Measurements from ENCODE around the gene CHKA. TPM values are rescaled to one million over a fixed set of nuclear protein-coding genes. Genes with fewer than 3 reads are reported as not detected.

The CHKA gene
- total RNA-seq, 1 donor from 2014 or later: 173 TPM

DNA sequence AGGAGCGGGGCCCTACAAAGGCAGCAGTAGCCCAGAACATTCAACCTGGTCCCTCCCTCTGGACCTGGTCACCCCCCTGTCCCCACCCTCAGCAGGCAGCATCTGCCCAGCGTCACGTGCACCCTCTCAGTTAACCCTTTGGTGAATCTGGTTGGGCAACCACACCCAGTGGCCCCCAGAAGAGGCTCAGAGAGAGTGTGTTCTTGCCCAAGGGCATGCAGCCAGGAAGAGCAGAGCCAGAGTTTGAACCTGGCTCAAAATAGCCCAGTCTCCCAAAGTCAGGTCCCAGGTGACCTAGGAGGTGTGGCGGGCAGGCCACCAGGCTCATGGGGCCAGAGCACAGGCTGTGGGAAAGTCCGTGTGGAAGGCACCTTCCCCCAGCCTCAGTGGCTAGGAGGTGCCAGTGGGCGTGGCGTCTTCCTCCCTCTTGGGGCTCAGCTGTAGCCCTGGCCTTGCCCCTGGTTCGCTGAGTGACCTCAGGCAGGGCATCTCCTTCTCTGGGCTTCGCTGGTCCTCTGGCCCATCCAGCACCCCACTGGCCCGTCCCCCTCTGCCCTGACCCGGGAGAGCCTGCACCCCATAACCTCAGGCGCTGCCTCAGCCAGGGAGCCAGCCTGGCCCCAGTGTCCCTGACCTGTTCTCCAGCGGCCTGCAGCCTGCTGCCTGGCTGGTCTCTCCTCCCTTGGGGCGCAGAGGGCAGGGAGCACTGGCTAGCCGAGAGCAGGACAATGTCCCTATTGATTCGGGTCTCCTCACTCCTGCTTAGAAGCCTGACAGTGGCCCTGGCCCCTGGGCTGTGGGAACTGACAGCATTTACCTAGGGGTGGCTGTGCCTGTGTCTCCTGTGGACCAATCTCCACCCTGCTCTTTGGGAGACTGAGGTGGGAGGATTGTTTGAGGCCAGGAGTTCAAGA lies 104.0 kb downstream of the CHKA start:
- TF ChIP-seq, protein P1, sequence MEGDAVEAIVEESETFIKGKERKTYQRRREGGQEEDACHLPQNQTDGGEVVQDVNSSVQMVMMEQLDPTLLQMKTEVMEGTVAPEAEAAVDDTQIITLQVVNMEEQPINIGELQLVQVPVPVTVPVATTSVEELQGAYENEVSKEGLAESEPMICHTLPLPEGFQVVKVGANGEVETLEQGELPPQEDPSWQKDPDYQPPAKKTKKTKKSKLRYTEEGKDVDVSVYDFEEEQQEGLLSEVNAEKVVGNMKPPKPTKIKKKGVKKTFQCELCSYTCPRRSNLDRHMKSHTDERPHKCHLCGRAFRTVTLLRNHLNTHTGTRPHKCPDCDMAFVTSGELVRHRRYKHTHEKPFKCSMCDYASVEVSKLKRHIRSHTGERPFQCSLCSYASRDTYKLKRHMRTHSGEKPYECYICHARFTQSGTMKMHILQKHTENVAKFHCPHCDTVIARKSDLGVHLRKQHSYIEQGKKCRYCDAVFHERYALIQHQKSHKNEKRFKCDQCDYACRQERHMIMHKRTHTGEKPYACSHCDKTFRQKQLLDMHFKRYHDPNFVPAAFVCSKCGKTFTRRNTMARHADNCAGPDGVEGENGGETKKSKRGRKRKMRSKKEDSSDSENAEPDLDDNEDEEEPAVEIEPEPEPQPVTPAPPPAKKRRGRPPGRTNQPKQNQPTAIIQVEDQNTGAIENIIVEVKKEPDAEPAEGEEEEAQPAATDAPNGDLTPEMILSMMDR (IDR thresholded peaks at IDR 0.05; ENCODE audit: unreplicated experiment): no peak
- no peak overlapping the region for H3K27ac Mint-ChIP-seq (ENCODE audit: unreplicated experiment)
- peaks cover 9% of the 10 kb centered on the region for H3K27me3 Mint-ChIP-seq (ENCODE audit: unreplicated experiment)
- no peak overlapping the region for H3K4me3 Mint-ChIP-seq (ENCODE audit: unreplicated experiment)
- H3K36me3 Mint-ChIP-seq (ENCODE audit: low read depth, unreplicated experiment): peaks cover 3% of the 10 kb centered on the region
- H3K9me3 Mint-ChIP-seq (ENCODE audit: unreplicated experiment): no peaks in the 10 kb centered on the region
- DNase-seq (ENCODE audit: low spot score): no peak
- H3K4me1 Mint-ChIP-seq (ENCODE audit: unreplicated experiment): no peaks in the 10 kb centered on the region

DNA sequence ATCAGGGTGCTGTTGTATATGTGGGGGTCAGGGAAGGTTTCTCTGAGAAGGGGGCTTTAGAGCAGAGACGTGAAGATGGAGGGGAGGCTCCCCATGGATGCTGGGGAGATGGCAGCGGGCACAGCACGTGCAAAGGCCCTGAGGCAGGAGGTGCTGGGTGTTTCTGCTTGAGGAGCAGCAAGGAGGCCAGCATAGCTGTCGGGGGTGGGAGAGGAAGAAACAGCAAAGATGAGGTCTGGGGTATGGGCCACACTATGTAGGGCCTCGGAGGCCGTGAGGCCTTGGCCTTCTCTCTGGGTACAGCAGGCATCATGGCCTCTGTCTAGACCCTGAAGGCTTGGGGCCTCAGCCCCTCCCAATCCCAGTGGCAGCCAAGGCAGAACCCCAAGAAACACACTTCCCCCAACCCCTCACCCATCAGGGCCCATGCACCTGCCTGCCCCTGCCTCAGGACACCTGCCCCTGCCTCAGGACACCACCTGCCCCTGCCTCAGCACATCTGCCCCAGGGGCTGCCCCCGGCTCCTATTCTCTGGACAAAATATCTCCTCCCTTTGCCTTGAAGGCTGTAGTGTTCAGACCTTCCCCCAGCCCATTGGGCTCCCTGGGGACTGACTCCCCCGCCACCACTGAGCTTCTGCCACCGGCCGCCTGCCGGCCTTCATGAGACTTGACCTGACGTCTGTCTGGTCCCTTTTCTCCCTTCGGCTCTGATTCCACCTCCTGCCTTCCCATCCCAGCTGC lies 104.9 kb downstream of the CHKA start:
- no peaks in the 10 kb centered on the region for H3K9me3 Mint-ChIP-seq (ENCODE audit: unreplicated experiment)
- H3K4me1 Mint-ChIP-seq (ENCODE audit: unreplicated experiment): no peaks in the 10 kb centered on the region
- no peak for DNase-seq (ENCODE audit: low spot score)
- H3K4me3 Mint-ChIP-seq (ENCODE audit: unreplicated experiment): no peak overlapping the region
- peaks cover 9% of the 10 kb centered on the region for H3K27me3 Mint-ChIP-seq (ENCODE audit: unreplicated experiment)
- H3K36me3 Mint-ChIP-seq (ENCODE audit: low read depth, unreplicated experiment): peaks cover 3% of the 10 kb centered on the region
- TF ChIP-seq, protein P1 (IDR thresholded peaks at IDR 0.05; ENCODE audit: unreplicated experiment): no peak
- H3K27ac Mint-ChIP-seq (ENCODE audit: unreplicated experiment): no peak overlapping the region

DNA sequence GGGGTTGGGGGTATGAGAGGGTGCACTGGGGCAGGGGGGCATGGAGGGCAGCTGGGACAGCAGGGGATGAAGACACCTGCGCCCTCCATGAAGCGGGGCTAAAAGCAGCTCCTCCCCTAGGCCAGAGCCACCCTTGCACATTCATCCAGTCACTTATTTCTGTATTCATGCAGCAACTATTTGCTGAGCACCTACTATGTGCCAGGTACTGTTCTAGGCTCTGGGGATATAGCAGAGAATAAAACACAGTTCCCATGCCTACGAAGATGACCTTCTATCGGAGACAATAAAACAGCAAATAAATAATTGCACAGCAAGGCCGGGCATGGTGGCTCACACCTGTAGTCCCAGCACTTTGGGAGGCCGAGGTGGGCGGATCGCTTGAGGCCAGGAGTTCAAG lies 105.7 kb downstream of the CHKA start:
- Mint-ChIP-seq H3K36me3 (ENCODE audit: low read depth, unreplicated experiment) (peaks cover 3% of the 10 kb centered on the region), H3K9me3 (ENCODE audit: unreplicated experiment) (no peaks in the 10 kb centered on the region), H3K27me3 (ENCODE audit: unreplicated experiment) (peaks cover 9% of the 10 kb centered on the region), H3K4me1 (ENCODE audit: unreplicated experiment) (no peaks in the 10 kb centered on the region), H3K27ac (ENCODE audit: unreplicated experiment) (no peak overlapping the region), H3K4me3 (ENCODE audit: unreplicated experiment) (no peak overlapping the region)
- TF ChIP-seq, protein P1 (IDR thresholded peaks at IDR 0.05; ENCODE audit: unreplicated experiment): no peak
- DNase-seq (ENCODE audit: low spot score): no peak

DNA sequence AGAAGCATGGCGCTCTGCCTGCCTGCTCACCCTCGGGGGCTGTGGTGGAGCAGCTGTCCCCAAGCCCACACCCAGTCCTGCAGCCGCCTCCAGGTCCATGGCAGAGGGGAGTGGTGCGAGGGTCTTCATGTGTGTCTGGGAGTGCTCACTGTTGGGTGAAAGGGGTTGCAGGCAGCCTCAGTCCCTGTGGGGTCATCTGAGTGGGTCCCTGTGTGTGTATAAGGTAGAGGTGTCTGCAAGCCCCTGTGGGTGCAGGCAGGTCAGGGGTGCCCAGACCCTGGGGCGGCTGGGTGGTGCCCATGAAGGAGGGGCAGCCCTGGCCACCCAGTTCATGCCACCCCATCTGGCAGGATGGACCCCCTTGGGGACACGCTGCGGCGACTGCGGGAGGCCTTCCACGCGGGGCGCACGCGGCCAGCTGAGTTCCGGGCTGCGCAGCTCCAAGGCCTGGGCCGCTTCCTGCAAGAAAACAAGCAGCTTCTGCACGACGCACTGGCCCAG lies 106.2 kb downstream of the CHKA start:
- Mint-ChIP-seq H3K9me3 (ENCODE audit: unreplicated experiment) (no peaks in the 10 kb centered on the region), H3K27me3 (ENCODE audit: unreplicated experiment) (peaks cover 7% of the 10 kb centered on the region), H3K27ac (ENCODE audit: unreplicated experiment) (no peak overlapping the region), H3K4me3 (ENCODE audit: unreplicated experiment) (no peak overlapping the region), H3K36me3 (ENCODE audit: low read depth, unreplicated experiment) (peaks cover 3% of the 10 kb centered on the region), H3K4me1 (ENCODE audit: unreplicated experiment) (no peaks in the 10 kb centered on the region)
- TF ChIP-seq, protein P1 (IDR thresholded peaks at IDR 0.05; ENCODE audit: unreplicated experiment): no peak
- DNase-seq (ENCODE audit: low spot score): no peak
